Type B pancreatic cell (in vitro differentiated cells): ENCODE measurements around the gene MAP3K2. TPM values are rescaled to one million over a fixed set of nuclear protein-coding genes. Genes with fewer than 3 reads are reported as not detected.

ENCODE experiments used
- DNase-seq: peaks from one replicate; pipeline ENCODE4 v3.0.0; 2021; ENCODE audit warnings: mixed read lengths; ENCODE audit not compliant: unreplicated experiment; ENCODE audit errors: extremely low spot score
- H3K27ac Mint-ChIP-seq: 2 replicates; pipeline ENCODE4 v1.8.0; 2021; ENCODE audit warnings: mild to moderate bottlenecking, mixed read lengths
- H3K27me3 Mint-ChIP-seq: 2 replicates; pipeline ENCODE4 v1.8.0; 2021; ENCODE audit warnings: mixed read lengths
- H3K36me3 Mint-ChIP-seq: 2 replicates; pipeline ENCODE4 v1.8.0; 2021; ENCODE audit warnings: mixed read lengths
- H3K4me1 Mint-ChIP-seq: one replicate; pipeline ENCODE4 v1.8.0; 2021; ENCODE audit warnings: mixed read lengths; ENCODE audit not compliant: unreplicated experiment
- H3K4me3 Mint-ChIP-seq: 2 replicates; pipeline ENCODE4 v1.8.0; 2021; ENCODE audit warnings: mild to moderate bottlenecking, mixed read lengths
- H3K9me3 Mint-ChIP-seq: 2 replicates; pipeline ENCODE4 v1.8.0; 2021; ENCODE audit warnings: mixed read lengths
- CTCF ChIP-seq: fragments of 200-600 bp; sonication (generic); conservative IDR thresholded peaks from 2 replicates; pipeline ENCODE4 v1.5.0; 2021; ENCODE audit warnings: antibody characterized with exemption, mild to moderate bottlenecking
- total RNA-seq: library from RNA; stranded (reverse); gene quantifications from 2 replicates; pipeline ENCODE4 v1.2.1, GENCODE V29; 2021; ENCODE audit warnings: low replicate concordance

MAP3K2 gene
- total RNA-seq, 1 donor from 2014 or later = 30.8 TPM

- H3K9me3 Mint-ChIP-seq = no peaks in the 10 kb centered on the region
- H3K4me1 Mint-ChIP-seq = no peaks in the 10 kb centered on the region
- H3K4me3 Mint-ChIP-seq = no peak overlapping the region
- H3K36me3 Mint-ChIP-seq = peaks cover 37% of the 10 kb centered on the region
- H3K27me3 Mint-ChIP-seq = no peaks in the 10 kb centered on the region
- no peak for DNase-seq
- no peak for TF ChIP-seq CTCF
- no peak overlapping the region for H3K27ac Mint-ChIP-seq
Measured at GRCh38 chr2:127275356-127275755, 112.4 kb downstream of the MAP3K2 start.

GRCh38 chr2:127270663-127271062 is 117.1 kb downstream of the MAP3K2 start:
- H3K4me3 Mint-ChIP-seq = no peak overlapping the region
- no peaks in the 10 kb centered on the region for H3K27me3 Mint-ChIP-seq
- peak; percentile 22 for TF ChIP-seq CTCF
- no peak overlapping the region for H3K27ac Mint-ChIP-seq
- no peaks in the 10 kb centered on the region for H3K9me3 Mint-ChIP-seq
- no peak for DNase-seq
- H3K36me3 Mint-ChIP-seq = peaks cover 51% of the 10 kb centered on the region
- no peaks in the 10 kb centered on the region for H3K4me1 Mint-ChIP-seq

GRCh38 chr2:127261804-127262406 is 125.9 kb downstream of the MAP3K2 start:
- no peaks in the 10 kb centered on the region for H3K27me3 Mint-ChIP-seq
- H3K9me3 Mint-ChIP-seq = no peaks in the 10 kb centered on the region
- DNase-seq = no peak
- no peaks in the 10 kb centered on the region for H3K4me1 Mint-ChIP-seq
- H3K27ac Mint-ChIP-seq = no peak overlapping the region
- no peak for TF ChIP-seq CTCF
- H3K4me3 Mint-ChIP-seq = no peak overlapping the region
- peaks cover 52% of the 10 kb centered on the region for H3K36me3 Mint-ChIP-seq

GRCh38 chr2:127259355-127259754 is 128.4 kb downstream of the MAP3K2 start:
- no peak overlapping the region for H3K4me3 Mint-ChIP-seq
- no peaks in the 10 kb centered on the region for H3K27me3 Mint-ChIP-seq
- peaks cover 52% of the 10 kb centered on the region for H3K36me3 Mint-ChIP-seq
- H3K27ac Mint-ChIP-seq = no peak overlapping the region
- DNase-seq = no peak
- H3K4me1 Mint-ChIP-seq = peaks cover 7% of the 10 kb centered on the region
- no peaks in the 10 kb centered on the region for H3K9me3 Mint-ChIP-seq
- no peak for TF ChIP-seq CTCF

- Mint-ChIP-seq H3K9me3 (no peaks in the 10 kb centered on the region), H3K36me3 (peaks cover 36% of the 10 kb centered on the region), H3K27me3 (no peaks in the 10 kb centered on the region), H3K4me1 (peaks cover 7% of the 10 kb centered on the region), H3K4me3 (no peak overlapping the region), H3K27ac (no peak overlapping the region)
- TF ChIP-seq CTCF = no peak
- DNase-seq = no peak
Measured at GRCh38 chr2:127256866-127257265, 130.9 kb downstream of the MAP3K2 start.

DNA sequence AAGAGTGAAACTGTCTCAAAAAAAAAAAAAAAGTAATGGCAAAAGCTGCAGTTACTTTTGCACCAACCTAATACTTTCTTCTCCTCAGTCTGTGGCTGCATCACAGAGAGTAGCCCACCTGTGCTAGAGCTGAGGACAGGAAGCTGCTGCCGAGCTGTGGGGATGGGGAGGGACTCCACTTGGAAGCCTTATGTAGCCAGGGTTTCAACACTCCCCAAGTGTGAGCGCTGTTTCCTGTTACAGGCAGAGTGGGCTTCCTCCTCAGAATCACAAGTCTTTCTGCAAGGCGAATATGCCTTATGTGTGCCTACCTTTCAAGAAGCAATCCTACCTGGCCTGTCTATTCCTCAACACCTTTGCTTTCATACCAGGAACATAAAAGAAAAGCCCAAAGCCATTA is 131.4 kb downstream of the MAP3K2 start:
- no peak for TF ChIP-seq CTCF
- H3K36me3 Mint-ChIP-seq = peaks cover 35% of the 10 kb centered on the region
- no peak overlapping the region for H3K4me3 Mint-ChIP-seq
- H3K27me3 Mint-ChIP-seq = no peaks in the 10 kb centered on the region
- DNase-seq = no peak
- peaks cover 7% of the 10 kb centered on the region for H3K4me1 Mint-ChIP-seq
- no peak overlapping the region for H3K27ac Mint-ChIP-seq
- no peaks in the 10 kb centered on the region for H3K9me3 Mint-ChIP-seq
